HCT116 (cell line): ENCODE data around the gene MCF2L2.

ENCODE experiments used
- ATF3 ChIP-seq: IDR thresholded peaks from 2 replicates; pipeline ENCODE4 v1.6.1; 2012
- CBX3 ChIP-seq: IDR thresholded peaks from 2 replicates; pipeline ENCODE4 v1.6.1; 2012; ENCODE audit warnings: low read depth
- CTCF ChIP-seq, 3 experiments: fragments of 200-600 bp in 1 of 3; sonication (generic) in 1 of 3; IDR thresholded peaks in 2 of 3; conservative IDR thresholded peaks in 1 of 3; 2 replicates each; pipeline ENCODE4 v1.5.1; 2012 to 2017; ENCODE audit warnings: low read depth in 2 of 3, low read length in 2 of 3, antibody characterized with exemption in 1 of 3, borderline replicate concordance in 1 of 3, control low read depth in 1 of 3, mild to moderate bottlenecking in 1 of 3, mixed read lengths in 1 of 3, mixed run types in 1 of 3, moderate library complexity in 1 of 3; ENCODE audit not compliant: insufficient read depth in 1 of 3
- EZH2 ChIP-seq: fragments of 200-600 bp; sonication (generic); IDR thresholded peaks from 2 replicates; pipeline ENCODE4 v1.6.1; 2017; ENCODE audit warnings: antibody characterized with exemption, mixed run types
- EZH2phosphoT487 ChIP-seq: fragments of 200-600 bp; IDR thresholded peaks from 2 replicates; pipeline ENCODE4 v1.6.1; 2018; ENCODE audit warnings: antibody characterized with exemption, borderline replicate concordance
- JUND ChIP-seq: IDR thresholded peaks from 2 replicates; pipeline ENCODE4 v1.6.1; 2012
- MAX ChIP-seq: IDR thresholded peaks from 2 replicates; pipeline ENCODE4 v1.6.1; 2012
- POLR2A ChIP-seq: IDR thresholded peaks from 2 replicates; pipeline ENCODE4 v1.7.0; 2011; ENCODE audit warnings: borderline replicate concordance; ENCODE audit not compliant: insufficient read depth, insufficient read length; ENCODE audit errors: extremely low read depth
- POLR2AphosphoS5 ChIP-seq: IDR thresholded peaks from 2 replicates; pipeline ENCODE4 v1.6.1; 2011; ENCODE audit warnings: mild to moderate bottlenecking, low read depth, low read length, moderate library complexity
- RAD21 ChIP-seq: IDR thresholded peaks from 2 replicates; pipeline ENCODE4 v1.6.1; 2012; ENCODE audit warnings: low read depth, mild to moderate bottlenecking
- REST ChIP-seq: IDR thresholded peaks from 2 replicates; pipeline ENCODE4 v1.6.1; 2012; ENCODE audit warnings: low read depth
- TCF7L2 ChIP-seq: IDR thresholded peaks from 2 replicates; pipeline ENCODE4 v1.7.0; 2011; ENCODE audit warnings: borderline replicate concordance, inconsistent platforms; ENCODE audit not compliant: insufficient read depth, insufficient read length; ENCODE audit errors: extremely low read depth
- ZBTB33 ChIP-seq: IDR thresholded peaks from 2 replicates; pipeline ENCODE4 v1.6.1; 2011; ENCODE audit warnings: mild to moderate bottlenecking, low read length, moderate library complexity; ENCODE audit not compliant: insufficient replicate concordance; ENCODE audit errors: extremely low read depth

GRCh38 chr3:183265157-183265642 is 163.2 kb downstream of the MCF2L2 start:
- TF ChIP-seq REST (no peak), CTCF (IDR thresholded peaks at IDR 0.05 in 2 of 3, conservative IDR thresholded peaks at IDR 0.05 in 1 of 3; ENCODE audit: borderline replicate concordance in 1 of 3, insufficient read depth in 1 of 3, low read depth in 2 of 3, low read length in 2 of 3) (no peak), EZH2 (no peak), POLR2A (no peak), EZH2phosphoT487 (no peak), TCF7L2 (no peak), ATF3 (no peak), POLR2AphosphoS5 (no peak), MAX (no peak), RAD21 (no peak), CBX3 (no peak), ZBTB33 (no peak), JUND (no peak)
